Hematopoietic multipotent progenitor cell treated with erythropoietin and hydrocortisone succinate and interleukin-3 and kit ligand, for 8 days (in vitro differentiated cells): ENCODE measurements around the gene DDX1.
A peak's percentile ranks its signal among the peaks of the same experiment; 100 is the strongest.

Experiments used
- DNase-seq: peaks from one replicate; pipeline ENCODE4 v3.0.0-alpha.2; 2015

DDX1 gene

GRCh38 chr2:15562354-15563031 is 29.2 kb upstream of the DDX1 start:
- no peak for DNase-seq

- DNase-seq = no peak
Observed at GRCh38 chr2:15563227-15564100, 28.2 kb upstream of the DDX1 start.

- no peak for DNase-seq
Observed at GRCh38 chr2:15565392-15565791, 26.3 kb upstream of the DDX1 start.

- no peak for DNase-seq
Observed at GRCh38 chr2:15565994-15566671, 25.5 kb upstream of the DDX1 start.

- DNase-seq = no peak
Observed at GRCh38 chr2:15566912-15567311, 24.8 kb upstream of the DDX1 start.

GRCh38 chr2:15568874-15569273 is 22.8 kb upstream of the DDX1 start:
- DNase-seq = no peak

GRCh38 chr2:15570104-15570503 is 21.6 kb upstream of the DDX1 start:
- no peak for DNase-seq

- no peak for DNase-seq
Observed at GRCh38 chr2:15571729-15572128, 19.9 kb upstream of the DDX1 start.

- DNase-seq = peak; percentile 95
Observed at GRCh38 chr2:15577071-15577735, 14.5 kb upstream of the DDX1 start.

GRCh38 chr2:15579641-15580040 is 12.0 kb upstream of the DDX1 start:
- no peak for DNase-seq

- no peak for DNase-seq
Observed at GRCh38 chr2:15580451-15580850, 11.2 kb upstream of the DDX1 start.

- DNase-seq = no peak
Observed at GRCh38 chr2:15582710-15583357, 8.8 kb upstream of the DDX1 start.

- DNase-seq = no peak
Observed at GRCh38 chr2:15583826-15584225, 7.8 kb upstream of the DDX1 start.

GRCh38 chr2:15584316-15584715 is 7.4 kb upstream of the DDX1 start:
- DNase-seq = no peak

- no peak for DNase-seq
Observed at GRCh38 chr2:15584767-15585469, 6.8 kb upstream of the DDX1 start.

GRCh38 chr2:15588329-15588919 is 3.2 kb upstream of the DDX1 start:
- peak; percentile 86 for DNase-seq

- DNase-seq = no peak
Observed at GRCh38 chr2:15591373-15591691, 336 bp upstream of the DDX1 start.

- DNase-seq = no peak
Observed at GRCh38 chr2:15593327-15593705, 1.6 kb downstream of the DDX1 start.

GRCh38 chr2:15594291-15595256 is 2.9 kb downstream of the DDX1 start:
- DNase-seq = peak; percentile 86

- DNase-seq = no peak
Observed at GRCh38 chr2:15595342-15595905, 3.8 kb downstream of the DDX1 start.
